Ovary (tissue), 3 donors: ENCODE measurements around the gene SRRM1.
"Not testable (repeated sequence)": the region's sequence is repeated elsewhere in the genome, so short reads cannot be mapped to it uniquely, and the experiment has no call there.

Experiments used
- POLR2A ChIP-seq: fragments of 450-650 bp; IDR thresholded peaks from one replicate; pipeline ENCODE4 v1.6.1; 2017; ENCODE audit warnings: antibody characterized with exemption, mild to moderate bottlenecking, moderate library complexity
- TF ChIP-seq, protein P1 (sequence below), 3 donors: fragments of 450-650 bp in 2 of 3; fragments of 200-600 bp in 1 of 3; IDR thresholded peaks; one replicate each; pipeline versions ENCODE4 v1.5.1 to v1.8.0; 2016 to 2022; ENCODE audit warnings: antibody characterized with exemption in 3 of 3, mild to moderate bottlenecking in 1 of 3
- donor health status: DM: no; HTN: no; CAD: no.

DNA sequence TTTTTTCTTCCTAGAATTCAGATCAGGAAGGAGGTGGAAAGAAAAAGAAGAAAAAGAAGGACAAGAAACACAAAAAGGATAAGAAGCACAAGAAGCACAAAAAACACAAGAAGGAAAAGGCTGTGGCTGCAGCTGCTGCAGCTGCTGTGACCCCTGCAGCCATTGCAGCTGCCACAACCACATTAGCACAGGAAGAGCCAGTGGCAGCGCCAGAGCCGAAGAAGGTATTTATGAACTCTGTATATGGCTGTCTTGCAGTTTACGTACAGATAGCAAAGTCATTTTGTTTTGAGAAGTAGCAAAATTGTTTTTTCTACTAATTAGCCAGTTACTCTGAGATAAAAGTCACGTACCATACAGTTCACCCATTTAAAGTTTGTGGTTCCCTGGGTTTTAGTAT is 28.3 kb downstream of the SRRM1 start:
- TF ChIP-seq, protein P1, sequence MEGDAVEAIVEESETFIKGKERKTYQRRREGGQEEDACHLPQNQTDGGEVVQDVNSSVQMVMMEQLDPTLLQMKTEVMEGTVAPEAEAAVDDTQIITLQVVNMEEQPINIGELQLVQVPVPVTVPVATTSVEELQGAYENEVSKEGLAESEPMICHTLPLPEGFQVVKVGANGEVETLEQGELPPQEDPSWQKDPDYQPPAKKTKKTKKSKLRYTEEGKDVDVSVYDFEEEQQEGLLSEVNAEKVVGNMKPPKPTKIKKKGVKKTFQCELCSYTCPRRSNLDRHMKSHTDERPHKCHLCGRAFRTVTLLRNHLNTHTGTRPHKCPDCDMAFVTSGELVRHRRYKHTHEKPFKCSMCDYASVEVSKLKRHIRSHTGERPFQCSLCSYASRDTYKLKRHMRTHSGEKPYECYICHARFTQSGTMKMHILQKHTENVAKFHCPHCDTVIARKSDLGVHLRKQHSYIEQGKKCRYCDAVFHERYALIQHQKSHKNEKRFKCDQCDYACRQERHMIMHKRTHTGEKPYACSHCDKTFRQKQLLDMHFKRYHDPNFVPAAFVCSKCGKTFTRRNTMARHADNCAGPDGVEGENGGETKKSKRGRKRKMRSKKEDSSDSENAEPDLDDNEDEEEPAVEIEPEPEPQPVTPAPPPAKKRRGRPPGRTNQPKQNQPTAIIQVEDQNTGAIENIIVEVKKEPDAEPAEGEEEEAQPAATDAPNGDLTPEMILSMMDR (IDR thresholded peaks at IDR 0.05), result not testable (repeated sequence)
- TF ChIP-seq POLR2A, result not testable (repeated sequence)
